GM10266 (cell line): ENCODE measurements around the gene MACROD2.
"Not testable (repeated sequence)": the region's sequence is repeated elsewhere in the genome, so short reads cannot be mapped to it uniquely, and the experiment has no call there.

Experiments
- DNase-seq: peaks from one replicate; pipeline ENCODE4 v3.0.0; 2012; ENCODE audit errors: extremely low spot score
- TF ChIP-seq, protein P1 (sequence below): IDR thresholded peaks from 2 replicates; pipeline ENCODE4 v1.5.1; 2012; ENCODE audit warnings: mild to moderate bottlenecking, low read depth; ENCODE audit not compliant: control insufficient read depth, insufficient read depth; ENCODE audit errors: missing control alignments

The MACROD2 gene

DNA sequence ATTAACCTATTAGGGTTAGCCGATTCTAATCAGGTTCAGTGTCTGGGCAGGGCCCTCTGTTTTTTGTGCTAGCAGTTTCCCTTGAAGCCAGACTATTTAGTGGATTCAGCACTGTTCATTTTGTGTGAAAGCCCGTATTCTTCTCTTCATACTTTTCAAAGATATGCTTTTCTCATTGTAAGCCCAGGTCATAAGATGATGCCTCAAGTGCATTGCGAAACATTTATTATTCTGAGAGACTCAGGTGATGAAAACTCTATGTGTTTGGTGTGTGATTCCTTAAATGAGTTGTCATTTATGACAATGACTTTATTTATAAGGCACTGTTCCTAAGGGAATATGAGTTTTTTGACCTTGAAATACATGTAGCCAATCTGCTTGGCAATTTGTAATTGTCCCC lies 1193.1 kb downstream of the MACROD2 start:
- DNase-seq, result no peak
- TF ChIP-seq, protein P1, sequence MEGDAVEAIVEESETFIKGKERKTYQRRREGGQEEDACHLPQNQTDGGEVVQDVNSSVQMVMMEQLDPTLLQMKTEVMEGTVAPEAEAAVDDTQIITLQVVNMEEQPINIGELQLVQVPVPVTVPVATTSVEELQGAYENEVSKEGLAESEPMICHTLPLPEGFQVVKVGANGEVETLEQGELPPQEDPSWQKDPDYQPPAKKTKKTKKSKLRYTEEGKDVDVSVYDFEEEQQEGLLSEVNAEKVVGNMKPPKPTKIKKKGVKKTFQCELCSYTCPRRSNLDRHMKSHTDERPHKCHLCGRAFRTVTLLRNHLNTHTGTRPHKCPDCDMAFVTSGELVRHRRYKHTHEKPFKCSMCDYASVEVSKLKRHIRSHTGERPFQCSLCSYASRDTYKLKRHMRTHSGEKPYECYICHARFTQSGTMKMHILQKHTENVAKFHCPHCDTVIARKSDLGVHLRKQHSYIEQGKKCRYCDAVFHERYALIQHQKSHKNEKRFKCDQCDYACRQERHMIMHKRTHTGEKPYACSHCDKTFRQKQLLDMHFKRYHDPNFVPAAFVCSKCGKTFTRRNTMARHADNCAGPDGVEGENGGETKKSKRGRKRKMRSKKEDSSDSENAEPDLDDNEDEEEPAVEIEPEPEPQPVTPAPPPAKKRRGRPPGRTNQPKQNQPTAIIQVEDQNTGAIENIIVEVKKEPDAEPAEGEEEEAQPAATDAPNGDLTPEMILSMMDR, result no peak

DNA sequence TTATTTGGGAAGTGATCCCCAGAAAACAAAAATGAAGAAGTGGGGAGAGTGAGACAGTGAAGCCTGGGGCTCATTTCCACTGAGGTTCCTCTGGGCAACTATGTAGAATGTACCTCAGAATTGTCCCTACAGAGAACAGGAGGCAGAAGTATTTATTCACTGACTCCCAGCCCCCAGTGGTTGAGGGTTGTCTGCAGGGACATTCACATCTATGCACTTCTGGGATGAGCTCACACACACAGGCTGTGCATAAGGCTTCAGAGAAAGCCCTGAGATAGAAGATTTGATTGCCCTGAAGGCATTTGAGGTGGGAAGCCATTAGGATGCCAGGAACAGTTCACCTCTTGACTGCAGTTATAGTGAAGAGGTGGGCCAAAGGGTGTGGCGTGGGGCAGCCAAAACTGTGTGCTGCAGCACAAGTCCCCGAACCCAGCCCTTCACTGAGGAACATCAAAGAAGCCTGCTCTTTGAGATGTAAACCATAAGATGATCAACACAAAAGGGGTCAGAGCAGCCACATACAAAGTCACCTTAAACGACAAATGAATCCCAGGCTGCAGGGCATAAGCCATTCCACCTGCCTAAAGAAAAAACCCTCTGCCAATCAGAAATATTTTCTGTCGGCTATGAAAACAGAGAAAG lies 1195.9 kb downstream of the MACROD2 start:
- TF ChIP-seq, protein P1, result no peak
- DNase-seq, result no peak

DNA sequence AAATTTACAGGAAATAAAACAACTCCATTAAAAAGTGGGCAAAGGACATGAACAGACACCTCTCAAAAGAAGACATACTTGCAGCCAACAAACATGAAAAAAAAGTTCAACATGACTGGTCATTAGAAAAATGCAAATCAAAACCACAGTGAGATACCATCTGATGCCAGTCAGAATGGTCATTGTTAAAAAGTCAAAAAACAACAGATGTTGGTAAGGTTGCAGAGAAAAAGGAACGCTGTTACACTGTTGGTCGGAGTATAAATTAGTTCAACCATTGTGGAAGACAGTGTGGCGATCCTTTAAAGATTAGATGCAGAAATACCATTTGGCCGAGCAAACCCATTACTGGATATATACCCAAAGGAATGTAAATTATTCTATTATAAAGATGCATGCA lies 1200.1 kb downstream of the MACROD2 start:
- TF ChIP-seq, protein P1, result no peak
- no peak for DNase-seq

DNA sequence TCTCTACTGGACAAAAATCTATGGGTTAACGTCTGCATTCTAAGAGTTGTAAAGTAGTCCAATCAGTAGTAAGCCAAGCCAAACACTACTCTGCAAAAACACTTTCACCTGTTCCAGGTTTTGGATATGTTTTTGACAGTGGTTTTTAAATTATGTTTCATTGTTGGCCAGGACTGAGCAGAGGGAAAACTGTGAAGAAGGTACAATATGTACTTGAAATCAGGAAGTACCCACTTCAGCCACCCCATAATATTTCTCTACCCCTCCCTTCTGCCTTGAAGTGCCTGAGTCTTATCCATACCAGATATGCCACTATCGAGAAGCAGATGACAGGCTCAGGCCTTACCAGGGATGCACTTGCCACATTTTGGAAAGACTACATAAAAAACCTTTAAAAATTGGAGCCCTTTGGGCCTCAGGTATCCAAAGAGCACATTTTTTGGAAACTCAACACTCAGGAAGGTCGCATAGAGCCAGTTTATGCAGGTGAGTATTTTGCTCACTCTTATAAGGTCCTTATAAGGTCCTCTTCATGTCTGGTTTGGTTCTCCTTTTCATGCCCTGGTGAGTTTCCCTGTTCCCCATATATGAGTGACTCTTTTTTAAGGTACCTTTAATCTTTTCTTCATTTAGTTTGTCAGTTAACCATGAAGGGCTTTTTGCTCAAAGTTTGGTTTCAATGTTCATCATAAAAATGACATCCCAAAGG lies 1201.4 kb downstream of the MACROD2 start:
- TF ChIP-seq, protein P1, result no peak
- no peak for DNase-seq

GRCh38 chr20:15198017-15198416 lies 1202.7 kb downstream of the MACROD2 start:
- not testable (repeated sequence) for DNase-seq

DNA sequence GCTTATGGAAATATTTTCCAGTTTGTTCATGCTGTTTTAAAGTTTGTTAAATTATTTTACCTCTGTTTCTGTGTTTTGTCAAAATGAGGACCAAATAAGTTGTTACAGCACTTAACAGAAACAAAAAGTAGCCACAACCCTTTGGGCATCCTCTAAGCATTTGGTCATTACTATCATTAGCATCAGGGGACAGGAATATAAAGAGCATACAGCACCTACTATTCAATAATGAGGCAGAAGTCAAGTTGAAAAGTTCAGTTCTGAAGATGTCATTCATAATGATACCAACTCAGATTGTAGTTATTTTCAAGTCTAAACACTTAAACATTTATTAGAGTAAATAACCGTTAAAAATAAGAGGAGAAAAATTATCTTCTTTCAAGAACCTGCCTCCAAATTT lies 1204.4 kb downstream of the MACROD2 start:
- DNase-seq, result peak; percentile 13
- TF ChIP-seq, protein P1, result no peak

DNA sequence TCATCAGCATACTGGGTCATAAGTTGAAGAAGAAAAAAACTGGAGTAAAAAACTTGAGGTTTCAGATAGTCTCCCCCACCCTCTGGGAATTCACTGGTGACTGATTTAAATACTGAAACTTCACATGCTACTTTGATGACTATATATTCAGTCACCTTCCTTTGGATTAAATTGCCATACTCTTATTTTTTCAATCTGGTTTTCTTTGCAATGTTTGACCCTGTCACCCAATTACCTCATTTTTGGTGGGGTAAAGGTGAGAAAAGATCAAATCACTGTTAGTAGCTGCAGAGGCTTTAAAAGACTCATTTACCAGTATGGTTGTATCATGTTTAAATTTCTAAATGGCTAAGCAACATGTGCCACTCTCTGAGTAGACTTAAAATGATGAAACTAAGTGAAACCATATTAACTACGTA lies 1204.8 kb downstream of the MACROD2 start:
- DNase-seq, result peak; percentile 31
- TF ChIP-seq, protein P1, result no peak
